K562 treated with DMSO at 1 percent for 48 hours (cell line): ENCODE data around the gene HORMAD1. TPM values are rescaled to one million over a fixed set of nuclear protein-coding genes. Genes with fewer than 3 reads are reported as not detected.

Experiments used
- total RNA-seq: library from RNA; unstranded; fragments of 300-600 nt; gene quantifications from 2 replicates; pipeline ENCODE4 v1.2.3, GENCODE V29; 2022; ENCODE audit warnings: low replicate concordance; ENCODE audit errors: extremely low read depth

Gene HORMAD1
- not detected in 2 replicates for total RNA-seq

GRCh38 chr1:150720703-150721102 is at the start of gene HORMAD1:
Gene HORMAD1 (minus strand): TSS chr1:150720895. CDS start chr1:150719505, 1,390 bp downstream.

GRCh38 chr1:150765296-150765976 is 44.7 kb upstream of the HORMAD1 start, which contains the start of gene CTSS:
Gene CTSS (minus strand): TSS chr1:150765778. CDS start chr1:150764763, 1,015 bp downstream.

GRCh38 chr1:150696995-150697927 is 23.4 kb downstream of the HORMAD1 start, which contains the start of gene GOLPH3L:
Gene GOLPH3L (minus strand): TSS chr1:150697154. CDS start chr1:150694838, 2,316 bp downstream.

Other genes starting within 250 kb of the HORMAD1 start
- not detected in 2 replicates for gene TARS2, start 233.5 kb downstream of the HORMAD1 start, total RNA-seq
- not detected in 2 replicates for gene ECM1, start 212.8 kb downstream of the HORMAD1 start, total RNA-seq
- gene FALEC, start 205.1 kb downstream of the HORMAD1 start, total RNA-seq: not detected in 2 replicates
- 92.5 TPM in 1 of 2 replicates, not detected in the other for gene ADAMTSL4, start 171.5 kb downstream of the HORMAD1 start, total RNA-seq
- gene MCL1, start 141.3 kb downstream of the HORMAD1 start, total RNA-seq: 123 TPM in 1 of 2 replicates, not detected in the other
- gene ENSA, start 91.3 kb downstream of the HORMAD1 start, total RNA-seq: not detected in 2 replicates
- not detected in 2 replicates for gene GOLPH3L, start 23.7 kb downstream of the HORMAD1 start, total RNA-seq
- gene CTSS, start 44.9 kb upstream of the HORMAD1 start, total RNA-seq: not detected in 2 replicates
- not detected in 2 replicates for gene CTSK, start 87.4 kb upstream of the HORMAD1 start, total RNA-seq
- not detected in 2 replicates for gene ARNT, start 155.7 kb upstream of the HORMAD1 start, total RNA-seq
- not detected in 2 replicates for gene CTXND2, start 166.2 kb upstream of the HORMAD1 start, total RNA-seq
- not detected in 2 replicates for gene SETDB1, start 205.5 kb upstream of the HORMAD1 start, total RNA-seq